Suprapubic skin (tissue), 4 donors: ENCODE results near the gene CCDC197.

Source experiments
- EP300 ChIP-seq: sonication (generic); formaldehyde crosslinking; IDR thresholded peaks from one replicate; pipeline ENCODE4 v1.6.1; 2017; ENCODE audit warnings: antibody characterized with exemption
- POLR2AphosphoS5 ChIP-seq, 3 donors: sonication (generic); formaldehyde crosslinking; IDR thresholded peaks; one replicate each; pipeline ENCODE4 v1.6.1; 2017; ENCODE audit warnings: antibody characterized with exemption in 3 of 3

DNA sequence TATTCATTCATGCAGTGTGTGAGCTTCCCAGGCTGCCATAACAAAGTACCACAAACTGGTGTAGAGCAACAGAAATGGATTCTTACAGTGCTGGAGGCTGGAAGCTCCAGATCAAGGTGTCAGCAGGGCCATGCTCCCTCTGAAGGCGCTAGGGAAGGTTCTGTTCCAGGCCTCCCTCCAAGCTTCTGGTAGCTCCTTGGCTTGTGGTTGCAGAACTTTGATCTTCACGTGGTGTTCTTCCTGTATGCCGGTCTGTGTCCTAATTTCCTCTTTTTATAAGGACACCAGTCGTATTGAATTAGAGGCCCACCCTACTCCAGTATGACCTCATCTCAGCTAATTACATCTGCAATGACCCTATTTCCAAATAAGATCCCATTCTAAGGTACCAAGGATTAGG is 32.2 kb downstream of the CCDC197 start:
- TF ChIP-seq EP300: no peak
- no peak for TF ChIP-seq POLR2AphosphoS5 (IDR thresholded peaks at IDR 0.05)
